GM12891 (cell line): Measurements from ENCODE around the gene HBG1.

Experiments
- DNase-seq: peaks from one replicate; pipeline ENCODE4 v3.0.0; 2011; ENCODE audit warnings: low spot score; ENCODE audit not compliant: insufficient read length
- FAIRE-seq: peaks from 2 replicates; lab custom pipeline; 2011; peaks lifted over from hg19 to GRCh38; lab: Jason Lieb, UNC
- PAX5 ChIP-seq: IDR thresholded peaks from 2 replicates; pipeline ENCODE4 v1.6.1; 2011; ENCODE audit warnings: low read length, moderate library complexity, mild to moderate bottlenecking; ENCODE audit not compliant: insufficient read depth, severe bottlenecking
- POLR2A ChIP-seq: IDR thresholded peaks from 2 replicates; pipeline ENCODE4 v1.6.1; 2011; ENCODE audit warnings: low read depth, low read length, control low read depth
- POLR2AphosphoS5 ChIP-seq: IDR thresholded peaks from 2 replicates; pipeline ENCODE4 v1.6.1; 2011; ENCODE audit warnings: low read depth, low read length, control low read depth
- POU2F2 ChIP-seq: IDR thresholded peaks from 2 replicates; pipeline ENCODE4 v1.6.1; 2011; ENCODE audit warnings: low read depth, mild to moderate bottlenecking, control low read depth, low read length, moderate library complexity
- SPI1 ChIP-seq: IDR thresholded peaks from 2 replicates; pipeline ENCODE4 v1.6.1; 2011; ENCODE audit warnings: low read depth, low read length, control low read depth
- TAF1 ChIP-seq: IDR thresholded peaks from 2 replicates; pipeline ENCODE4 v1.6.1; 2011; ENCODE audit warnings: low read depth, low read length, control low read depth

Gene HBG1

DNA sequence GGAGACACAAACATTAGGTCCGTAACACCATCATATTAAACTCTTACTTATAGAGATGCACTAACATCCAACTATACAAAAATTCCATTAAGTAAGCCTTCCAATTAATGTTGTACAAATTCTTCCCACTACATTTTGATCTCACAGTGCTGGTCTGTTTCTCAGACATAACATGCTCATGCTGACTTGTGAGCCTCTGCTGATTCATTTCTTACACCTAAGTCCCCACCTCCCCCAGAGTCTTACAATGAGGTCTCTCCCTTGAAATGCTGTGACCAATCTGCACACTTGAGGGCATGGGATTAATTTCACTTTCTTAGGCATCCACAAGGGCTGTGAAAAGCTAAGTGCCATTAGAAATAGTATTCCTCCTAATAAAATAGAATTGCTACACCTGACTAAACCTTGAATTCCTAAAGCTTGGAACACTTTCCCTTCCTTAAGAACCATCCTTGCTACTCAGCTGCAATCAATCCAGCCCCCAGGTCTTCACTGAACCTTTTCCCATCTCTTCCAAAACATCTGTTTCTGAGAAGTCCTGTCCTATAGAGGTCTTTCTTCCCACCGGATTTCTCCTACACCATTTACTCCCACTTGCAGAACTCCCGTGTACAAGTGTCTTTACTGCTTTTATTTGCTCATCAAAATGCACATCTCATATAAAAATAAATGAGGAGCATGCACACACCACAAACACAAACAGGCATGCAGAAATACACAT, 2.0 kb downstream of the HBG1 start:
- DNase-seq (no peak), FAIRE-seq (no peak)
- no peak for TF ChIP-seq POLR2A
- TF ChIP-seq POU2F2, result no peak
- no peak for TF ChIP-seq POLR2AphosphoS5
- no peak for TF ChIP-seq SPI1
- no peak for TF ChIP-seq TAF1
- TF ChIP-seq PAX5, result no peak

DNA sequence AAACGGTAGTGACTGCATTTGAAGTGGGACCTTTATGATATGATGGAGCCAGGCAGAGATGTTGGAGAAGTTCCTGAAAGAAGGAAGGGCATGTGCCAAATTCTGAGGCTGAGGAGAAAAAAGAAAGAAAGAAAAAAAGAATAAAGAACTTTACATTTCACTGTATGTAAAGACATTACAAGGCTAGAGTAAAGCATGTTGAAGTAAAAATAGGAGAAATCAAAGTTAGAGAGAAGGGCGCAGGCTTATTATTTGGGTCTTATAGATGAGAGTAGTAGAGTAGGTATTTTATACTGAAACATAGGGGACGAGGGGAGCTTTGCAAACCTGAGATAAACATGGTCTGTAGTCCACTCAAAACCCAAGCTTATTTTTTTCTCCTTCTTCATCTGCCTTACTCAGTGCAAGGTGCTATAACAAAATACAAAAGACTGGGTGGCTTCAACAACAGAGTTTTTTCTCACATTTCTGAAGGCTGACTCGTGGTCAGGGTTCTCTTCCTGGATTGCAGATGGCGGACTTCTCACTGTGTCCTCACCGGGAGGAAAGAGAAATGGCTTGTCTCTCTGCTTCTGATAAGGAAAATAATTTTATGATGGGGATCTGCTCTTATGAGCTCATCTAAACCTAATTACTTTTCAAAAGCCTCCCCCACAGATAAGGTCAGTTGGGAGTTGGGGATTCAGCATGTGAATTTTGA, 2.7 kb downstream of the HBG1 start:
- TF ChIP-seq SPI1 (no peak), POLR2A (no peak), TAF1 (no peak)
- DNase-seq (no peak), FAIRE-seq (no peak)

DNA sequence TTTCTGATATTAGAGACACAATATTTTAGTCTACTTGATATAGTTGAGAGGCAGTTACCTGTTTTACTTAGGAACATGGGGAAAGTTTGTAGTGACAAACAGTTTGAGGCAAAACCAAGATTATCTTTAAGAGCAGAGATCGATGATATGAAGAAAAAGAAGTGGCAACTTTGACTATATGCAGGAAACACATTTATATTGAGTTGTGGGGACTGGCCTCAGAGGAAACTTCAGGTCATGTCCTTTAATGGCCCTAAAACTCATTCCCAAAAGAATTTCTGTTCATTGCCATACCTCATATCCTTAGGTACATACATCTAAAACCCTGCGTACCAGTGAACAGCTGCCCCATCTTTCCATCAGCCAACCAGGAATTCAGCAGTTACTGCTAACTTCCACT, 4.5 kb downstream of the HBG1 start:
- DNase-seq (no peak), FAIRE-seq (no peak)
- TF ChIP-seq TAF1, result no peak
- TF ChIP-seq POLR2AphosphoS5, result no peak
- TF ChIP-seq PAX5, result no peak
- TF ChIP-seq POU2F2, result no peak
- no peak for TF ChIP-seq SPI1
- no peak for TF ChIP-seq POLR2A

DNA sequence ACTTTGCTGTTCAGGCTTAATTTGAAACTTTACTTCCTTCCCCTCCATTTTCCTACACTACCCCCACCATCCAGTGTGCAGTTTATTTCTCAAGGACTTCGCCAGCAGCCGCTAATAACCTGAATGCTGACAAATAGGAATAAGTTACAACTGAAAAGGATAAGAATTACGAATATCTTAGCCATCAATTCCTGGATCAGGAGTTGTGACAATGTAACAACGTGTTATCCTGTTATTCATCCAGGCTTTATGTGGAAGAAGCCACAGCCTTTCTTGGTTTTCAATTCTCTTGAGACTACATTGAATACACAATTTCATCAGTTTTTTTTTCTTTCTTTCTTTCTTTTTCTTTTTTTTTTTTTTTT, 5.9 kb downstream of the HBG1 start:
- TF ChIP-seq PAX5, result no peak
- TF ChIP-seq SPI1, result no peak
- no peak for TF ChIP-seq POLR2AphosphoS5
- TF ChIP-seq POLR2A, result no peak
- no peak for TF ChIP-seq TAF1
- TF ChIP-seq POU2F2, result no peak
- DNase-seq (no peak), FAIRE-seq (no peak)

GRCh38 chr11:5242933-5243815, 6.5 kb downstream of the HBG1 start:
- TF ChIP-seq SPI1 (no peak), PAX5 (no peak), POLR2A (no peak), POLR2AphosphoS5 (no peak), POU2F2 (no peak), TAF1 (no peak)
- FAIRE-seq, result no peak
- no peak for DNase-seq

GRCh38 chr11:5242208-5242607, 7.4 kb downstream of the HBG1 start:
- TF ChIP-seq TAF1, result no peak
- no peak for TF ChIP-seq SPI1
- no peak for TF ChIP-seq POU2F2
- TF ChIP-seq PAX5, result no peak
- no peak for TF ChIP-seq POLR2A
- no peak for TF ChIP-seq POLR2AphosphoS5
- FAIRE-seq, result no peak
- DNase-seq, result no peak

DNA sequence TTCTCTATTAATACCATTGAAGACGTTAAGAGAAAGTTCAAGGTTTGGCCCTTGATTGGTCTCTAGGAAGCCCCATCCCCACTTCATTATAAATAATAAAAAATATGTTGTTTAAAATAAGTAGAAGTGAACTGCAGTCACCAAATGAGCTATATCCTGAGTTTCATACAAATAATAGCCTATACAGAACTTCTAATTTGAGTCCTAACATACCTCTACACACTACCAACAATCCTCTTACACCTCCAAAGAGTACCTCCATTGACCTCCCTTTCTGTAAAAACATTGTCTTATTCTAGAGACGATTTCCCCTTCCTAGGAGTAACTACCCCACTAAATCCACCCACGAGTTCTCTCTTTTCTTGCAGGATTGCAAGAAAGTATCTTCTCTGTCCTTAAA, 8.2 kb downstream of the HBG1 start:
- no peak for DNase-seq
- no peak for TF ChIP-seq POU2F2
- TF ChIP-seq PAX5, result no peak
- TF ChIP-seq TAF1, result no peak
- TF ChIP-seq SPI1, result no peak
- TF ChIP-seq POLR2A, result no peak
- TF ChIP-seq POLR2AphosphoS5, result no peak
- no peak for FAIRE-seq

GRCh38 chr11:5240458-5240857, 9.2 kb downstream of the HBG1 start:
- TF ChIP-seq POLR2A (no peak), TAF1 (no peak), SPI1 (no peak), POU2F2 (no peak), PAX5 (no peak), POLR2AphosphoS5 (no peak)
- DNase-seq, result no peak
- FAIRE-seq, result no peak

GRCh38 chr11:5240056-5240455, 9.6 kb downstream of the HBG1 start:
- DNase-seq (no peak), FAIRE-seq (no peak)
- no peak for TF ChIP-seq POLR2A
- TF ChIP-seq TAF1, result no peak
- no peak for TF ChIP-seq SPI1
- TF ChIP-seq POLR2AphosphoS5, result no peak
- no peak for TF ChIP-seq POU2F2
- no peak for TF ChIP-seq PAX5
